Tibial nerve (tissue), 4 donors: ENCODE results near the gene NOVA2. TPM values are rescaled to one million over a fixed set of nuclear protein-coding genes. Genes with fewer than 3 reads are reported as not detected.
"Not testable (repeated sequence)": the region's sequence is repeated elsewhere in the genome, so short reads cannot be mapped to it uniquely, and the experiment has no call there.

Source experiments
- DNase-seq, 2 donors: peaks; one replicate each; pipeline ENCODE4 v3.0.0-alpha.2; 2019; ENCODE audit warnings: low spot score in 2 of 2
- H3K27ac ChIP-seq, 4 donors: fragments of 200-600 bp; sonication (generic) in 3 of 4; one replicate each; pipeline ENCODE4 v1.5.1; 2017 to 2019; ENCODE audit warnings: mild to moderate bottlenecking in 1 of 4
- H3K27me3 ChIP-seq, 2 donors: fragments of 200-600 bp; sonication (generic) in 1 of 2; one replicate each; pipeline versions ENCODE4 v1.5.1 to v1.6.0; 2017 to 2019
- H3K36me3 ChIP-seq, 3 donors: fragments of 200-600 bp; sonication (generic); one replicate each; pipeline ENCODE4 v1.5.1; 2018 to 2019
- H3K4me1 ChIP-seq, 4 donors: fragments of 200-600 bp; sonication (generic) in 3 of 4; one replicate each; pipeline ENCODE4 v1.5.1; 2017 to 2019
- H3K4me3 ChIP-seq, 4 donors: fragments of 200-600 bp; sonication (generic) in 3 of 4; one replicate each; pipeline ENCODE4 v1.5.1; 2017 to 2019; ENCODE audit warnings: mild to moderate bottlenecking in 1 of 4, moderate library complexity in 1 of 4
- H3K9me3 ChIP-seq, 4 donors: fragments of 200-600 bp; sonication (generic) in 3 of 4; one replicate each; pipeline ENCODE4 v1.5.1; 2017 to 2019
- CTCF ChIP-seq, 5 experiments: fragments of 200-600 bp in 3 of 5; fragments of 450-650 bp in 2 of 5; sonication (generic) in 3 of 5; IDR thresholded peaks; one replicate each; pipeline ENCODE4 v1.5.1; 2016 to 2019; ENCODE audit warnings: antibody characterized with exemption in 5 of 5, mild to moderate bottlenecking in 3 of 5, moderate library complexity in 2 of 5
- EP300 ChIP-seq, 2 donors: sonication (generic); formaldehyde crosslinking; IDR thresholded peaks; one replicate each; pipeline ENCODE4 v1.6.1; 2017; ENCODE audit warnings: antibody characterized with exemption in 2 of 2, mild to moderate bottlenecking in 1 of 2
- POLR2A ChIP-seq, 2 donors: fragments of 450-650 bp; IDR thresholded peaks; one replicate each; pipeline ENCODE4 v1.6.1; 2017; ENCODE audit warnings: antibody characterized with exemption in 2 of 2, mild to moderate bottlenecking in 2 of 2, moderate library complexity in 2 of 2
- WGBS, 2 donors: methylation state at CpG; one replicate each; pipeline ENCODE4 v1.1.5; 2018; 5-methylcytosine and 5-hydroxymethylcytosine counted together
- total RNA-seq, 4 donors: library from RNA; depleted of rRNA; stranded (reverse); fragments of >200 nt; gene quantifications; one replicate each; pipeline ENCODE4 v1.1.0, GENCODE V29; 2016

Gene NOVA2
- total RNA-seq, 4 donors from 2014 or later = 1.5 to 6.9 (median 1.7) TPM

DNA sequence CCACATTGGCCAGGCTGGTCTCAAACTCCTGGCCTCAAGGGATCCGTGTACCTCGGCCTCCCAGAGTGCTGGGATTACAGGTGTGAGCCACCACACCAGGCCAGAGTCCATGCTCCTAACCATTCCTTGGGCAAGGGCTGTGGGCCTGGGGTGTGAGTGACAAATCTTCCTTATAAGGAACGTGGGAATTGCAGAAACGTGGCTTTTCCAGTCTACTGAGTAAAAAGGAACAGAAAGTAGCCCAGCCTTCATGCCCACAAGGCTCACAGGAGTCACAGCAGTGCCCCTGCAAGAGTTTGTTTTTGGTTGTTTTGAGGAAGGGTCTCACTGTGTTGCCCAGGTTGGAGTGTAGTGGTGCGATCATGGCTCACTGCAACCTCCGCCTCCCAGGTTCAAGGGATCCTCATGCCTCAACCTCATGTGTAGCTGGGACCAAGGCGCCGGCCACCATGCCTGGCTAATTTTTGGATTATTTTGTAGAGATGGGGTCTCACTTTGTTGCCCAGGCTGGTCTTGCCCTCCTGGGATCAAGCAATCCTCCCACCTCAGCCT lies 76.3 kb downstream of the NOVA2 start:
- no peak for DNase-seq
- Histone ChIP-seq H3K27me3 (no peaks in the 10 kb centered on the region), H3K4me3 (no peak overlapping the region), H3K4me1 (peaks cover 0 to 20% (median 11%) of the 10 kb centered on the region in 4 donors), H3K9me3 (no peaks in the 10 kb centered on the region), H3K27ac (no peak overlapping the region), H3K36me3 (peaks cover 0 to 61% (median 0%) of the 10 kb centered on the region in 3 donors)
- WGBS, 2 donors = 89 to 95% methylated on average over 8 of the region's 8 CpGs
- no peak for TF ChIP-seq CTCF (IDR thresholded peaks at IDR 0.05)
- TF ChIP-seq POLR2A (IDR thresholded peaks at IDR 0.05) = no peak
- TF ChIP-seq EP300 (IDR thresholded peaks at IDR 0.05) = no peak

GRCh38 chr19:45895983-45896599 lies 77.6 kb downstream of the NOVA2 start:
- H3K4me1 ChIP-seq = peaks cover 0 to 12% (median 8%) of the 10 kb centered on the region in 4 donors
- H3K9me3 ChIP-seq, DNase-seq, H3K4me3 ChIP-seq, H3K27me3 ChIP-seq: not testable (repeated sequence)
- peak overlapping the region in 1 of 4 donors; percentile 41 for H3K27ac ChIP-seq
- H3K36me3 ChIP-seq = peaks cover 0 to 72% (median 0%) of the 10 kb centered on the region in 3 donors
- 93% methylated on average over 12 of the region's 12 CpGs for WGBS, 2 donors

DNA sequence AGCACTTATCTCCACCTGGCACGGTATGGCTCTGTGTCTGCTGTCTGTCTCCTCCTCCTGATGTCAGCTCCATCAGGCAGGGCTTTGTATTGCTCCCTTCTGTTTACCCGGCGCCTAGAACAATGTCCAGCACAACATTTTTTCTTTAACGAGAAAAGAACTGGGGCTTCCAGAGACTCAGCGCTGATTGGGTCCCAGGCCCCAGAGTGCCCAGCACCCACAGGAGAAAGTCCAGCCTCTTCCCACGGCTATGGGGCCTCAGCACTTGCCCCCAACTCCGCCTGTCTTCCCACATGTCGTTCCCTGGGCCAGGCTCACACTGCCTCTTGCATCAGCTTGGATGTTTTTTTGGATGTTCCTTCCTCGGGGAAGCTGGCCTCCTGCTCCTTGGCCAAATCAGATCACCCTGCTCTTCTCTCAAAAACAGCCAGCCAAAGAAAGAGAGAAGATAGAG lies 78.1 kb downstream of the NOVA2 start:
- peak overlapping the region in 1 of 4 donors; percentile 41 for H3K27ac ChIP-seq
- no peaks in the 10 kb centered on the region for H3K9me3 ChIP-seq
- peaks cover 0 to 78% (median 0%) of the 10 kb centered on the region in 3 donors for H3K36me3 ChIP-seq
- peaks cover 0 to 7% (median 2%) of the 10 kb centered on the region in 4 donors for H3K4me1 ChIP-seq
- TF ChIP-seq CTCF (IDR thresholded peaks at IDR 0.05) = no peak
- no peak for TF ChIP-seq EP300 (IDR thresholded peaks at IDR 0.05)
- TF ChIP-seq POLR2A (IDR thresholded peaks at IDR 0.05) = no peak
- DNase-seq = no peak
- no peaks in the 10 kb centered on the region for H3K27me3 ChIP-seq
- no peak overlapping the region for H3K4me3 ChIP-seq
- 71 to 75% methylated on average over 9 of the region's 9 CpGs for WGBS, 2 donors

DNA sequence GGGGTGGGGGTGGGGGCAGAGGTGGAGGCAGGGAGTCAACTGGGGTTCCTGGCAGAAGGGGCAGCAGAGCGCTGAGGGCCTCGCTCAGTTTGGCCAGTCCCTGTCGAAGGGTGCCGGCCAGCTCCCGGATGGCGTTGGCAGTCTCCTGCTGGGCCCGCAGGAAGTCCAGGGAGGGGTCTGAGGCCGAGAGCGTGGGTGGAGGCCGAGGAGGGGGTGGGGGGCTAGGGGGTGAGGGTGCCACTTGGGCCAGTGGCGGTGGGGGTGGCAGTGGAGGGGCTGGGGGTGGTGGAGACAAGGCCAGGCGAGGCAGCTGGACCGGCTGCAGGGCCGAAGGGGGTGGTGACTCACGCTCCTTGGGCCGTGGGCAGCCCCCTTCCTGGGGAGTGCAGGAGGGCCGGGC lies 82.8 kb downstream of the NOVA2 start:
- no peak overlapping the region for H3K4me3 ChIP-seq
- H3K9me3 ChIP-seq = no peaks in the 10 kb centered on the region

DNA sequence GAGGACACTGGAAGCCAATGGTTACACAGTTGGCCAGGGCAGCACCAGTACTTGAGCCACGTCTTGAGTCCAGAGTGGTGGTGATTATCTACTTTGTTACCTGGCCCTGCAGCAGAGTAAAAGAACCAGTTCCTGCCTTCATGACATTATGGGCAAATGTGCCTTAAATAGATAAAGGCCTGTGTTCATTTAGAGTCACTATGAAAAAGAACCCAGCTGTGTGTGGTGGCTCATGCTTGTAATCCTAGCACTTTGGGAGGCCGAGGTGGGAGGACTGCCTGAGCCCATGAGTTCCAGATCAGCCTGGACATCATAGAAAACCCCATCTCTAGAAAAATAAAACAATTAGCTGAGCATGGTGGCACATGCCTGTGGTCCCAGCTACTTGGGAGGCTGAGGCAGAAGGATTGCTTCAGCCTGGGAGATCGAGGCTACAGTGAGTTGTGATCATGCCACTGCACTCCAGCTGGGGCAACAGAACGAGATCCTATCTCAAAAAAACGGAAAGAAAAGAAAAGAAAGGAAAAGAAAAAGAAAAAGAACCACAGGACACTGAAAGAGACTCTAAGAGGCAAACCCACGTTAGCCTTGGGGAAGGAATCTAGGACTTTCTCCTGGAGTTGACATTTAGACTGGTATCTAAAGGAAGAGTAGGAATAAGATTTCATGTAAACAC lies 84.3 kb downstream of the NOVA2 start:
- 71 to 76% methylated on average over 6 of the region's 6 CpGs for WGBS, 2 donors
- peaks cover 0 to 40% (median 0%) of the 10 kb centered on the region in 3 donors for H3K36me3 ChIP-seq
- no peak overlapping the region for H3K27ac ChIP-seq
- no peak for DNase-seq
- peaks cover 0 to 26% (median 10%) of the 10 kb centered on the region in 4 donors for H3K4me1 ChIP-seq
- TF ChIP-seq CTCF (IDR thresholded peaks at IDR 0.05) (no peak), EP300 (IDR thresholded peaks at IDR 0.05) (no peak), POLR2A (IDR thresholded peaks at IDR 0.05) (no peak)
- no peaks in the 10 kb centered on the region for H3K9me3 ChIP-seq
- H3K27me3 ChIP-seq = no peaks in the 10 kb centered on the region
- H3K4me3 ChIP-seq = no peak overlapping the region

More for the DNA sequence above, 82.8 kb downstream of the NOVA2 start:
- Histone ChIP-seq H3K27me3 (no peaks in the 10 kb centered on the region), H3K27ac (no peak overlapping the region), H3K4me1 (peaks cover 0 to 13% (median 0%) of the 10 kb centered on the region in 4 donors), H3K36me3 (peaks cover 0 to 45% (median 0%) of the 10 kb centered on the region in 3 donors)
- TF ChIP-seq CTCF (IDR thresholded peaks at IDR 0.05) = no peak
- TF ChIP-seq POLR2A (IDR thresholded peaks at IDR 0.05) = no peak
- no peak for TF ChIP-seq EP300 (IDR thresholded peaks at IDR 0.05)
- WGBS, 2 donors = 75 to 80% methylated on average over 13 to 17 of the region's 17 CpGs
- no peak for DNase-seq
